A549 treated with CORT108297 at 1 μM for 4 hours (cell line): ENCODE data around the gene SH3BGRL. TPM values are rescaled to one million over a fixed set of nuclear protein-coding genes. Genes with fewer than 3 reads are reported as not detected.

Experiments
- total RNA-seq: library from RNA; stranded (reverse); fragments of 200-300 nt; extraction: Qiagen RNA extraction; gene quantifications from 5 replicates; pipeline ENCODE4 v1.2.3, GENCODE V29; 2022

Gene SH3BGRL
- total RNA-seq, result 44.6 to 55.9 TPM (median 48.1 TPM) in 5 replicates

DNA sequence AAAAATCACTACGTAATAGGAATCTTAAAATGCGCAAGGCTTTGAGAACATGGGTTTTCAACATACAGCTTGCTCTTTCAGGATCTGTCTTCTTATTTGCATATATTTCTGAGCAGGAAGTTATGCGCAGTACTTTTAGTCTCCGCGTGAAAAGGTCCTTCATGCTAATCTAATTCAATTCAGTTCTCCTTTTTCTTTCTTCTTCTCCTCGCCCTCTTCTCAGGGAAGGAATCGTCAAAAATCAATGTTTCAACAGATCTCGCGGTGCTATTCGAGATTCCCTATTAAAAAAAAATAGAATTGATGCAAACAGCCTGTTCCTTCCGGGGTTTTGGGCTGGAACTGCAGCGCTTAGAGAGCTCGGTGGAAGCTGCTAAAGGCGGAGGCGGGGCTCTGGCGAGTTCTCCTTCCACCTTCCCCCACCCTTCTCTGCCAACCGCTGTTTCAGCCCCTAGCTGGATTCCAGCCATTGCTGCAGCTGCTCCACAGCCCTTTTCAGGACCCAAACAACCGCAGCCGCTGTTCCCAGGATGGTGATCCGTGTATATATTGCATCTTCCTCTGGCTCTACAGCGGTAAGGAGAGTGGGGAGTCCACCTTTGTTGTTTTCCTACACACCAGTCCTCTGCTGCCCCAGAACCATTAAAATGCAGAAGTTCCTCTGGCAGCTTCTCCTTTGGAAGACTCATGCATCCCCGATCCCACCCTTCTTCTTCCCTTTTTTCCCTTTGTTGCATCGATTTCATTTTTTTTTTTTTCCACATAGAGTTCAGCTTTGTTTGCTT lies at the start of gene SH3BGRL, which contains the start of gene HMGN5:
Gene SH3BGRL (plus strand): TSS at position 432 of the 785 bp plus-strand sequence. CDS start 99 bp downstream, at position 531.
Gene HMGN5 (minus strand): TSS at position 243 of the 785 bp plus-strand sequence. CDS start 80,364 bp downstream, outside the sequence.

Other genes starting within 250 kb of the SH3BGRL start
- 2.2 to 4.3 TPM (median 2.3 TPM) in 5 replicates for gene HMGN5, start 189 bp upstream of the SH3BGRL start, total RNA-seq